T-helper 9 cell (primary cell): ENCODE data around the gene MSH5.

Experiments
- DNase-seq: peaks from one replicate; pipeline ENCODE4 v3.0.0-alpha.2; 2020

Gene MSH5

GRCh38 chr6:31713465-31713864, 26.3 kb upstream of the MSH5 start:
- DNase-seq: no peak

DNA sequence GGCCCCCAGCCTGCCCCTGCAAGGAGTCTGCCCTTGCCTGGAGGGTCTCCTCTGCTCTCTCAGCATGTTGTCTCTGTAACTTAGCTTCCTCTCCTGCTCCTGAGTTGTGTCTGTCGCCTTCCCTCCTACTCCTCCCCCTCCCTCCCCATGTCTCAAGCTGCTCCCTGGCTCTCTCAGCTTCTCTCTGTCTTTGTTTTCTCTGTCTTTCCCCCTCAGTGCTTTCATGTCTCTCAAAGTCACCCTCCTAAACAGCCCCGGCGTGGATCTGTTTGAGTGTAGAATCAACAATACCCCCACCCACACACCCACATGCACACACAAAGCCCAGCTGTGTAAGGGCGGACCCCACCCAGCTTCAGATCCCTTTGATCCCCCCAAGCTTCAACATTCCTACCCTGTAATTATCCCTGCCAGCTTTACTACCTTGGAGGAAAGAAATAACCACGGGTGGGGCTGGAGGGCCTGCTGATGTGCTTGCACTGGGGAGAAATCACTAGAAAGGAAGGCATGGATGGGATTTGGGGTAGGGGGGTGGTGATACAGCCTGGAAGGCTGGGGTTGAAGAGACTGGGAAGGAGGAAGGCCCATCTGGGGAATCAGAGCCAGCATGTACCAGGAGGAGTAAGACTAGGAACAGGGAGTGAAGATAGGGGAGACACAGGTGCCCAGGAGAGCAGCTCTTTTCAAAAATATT, 25.7 kb upstream of the MSH5 start:
- no peak for DNase-seq

DNA sequence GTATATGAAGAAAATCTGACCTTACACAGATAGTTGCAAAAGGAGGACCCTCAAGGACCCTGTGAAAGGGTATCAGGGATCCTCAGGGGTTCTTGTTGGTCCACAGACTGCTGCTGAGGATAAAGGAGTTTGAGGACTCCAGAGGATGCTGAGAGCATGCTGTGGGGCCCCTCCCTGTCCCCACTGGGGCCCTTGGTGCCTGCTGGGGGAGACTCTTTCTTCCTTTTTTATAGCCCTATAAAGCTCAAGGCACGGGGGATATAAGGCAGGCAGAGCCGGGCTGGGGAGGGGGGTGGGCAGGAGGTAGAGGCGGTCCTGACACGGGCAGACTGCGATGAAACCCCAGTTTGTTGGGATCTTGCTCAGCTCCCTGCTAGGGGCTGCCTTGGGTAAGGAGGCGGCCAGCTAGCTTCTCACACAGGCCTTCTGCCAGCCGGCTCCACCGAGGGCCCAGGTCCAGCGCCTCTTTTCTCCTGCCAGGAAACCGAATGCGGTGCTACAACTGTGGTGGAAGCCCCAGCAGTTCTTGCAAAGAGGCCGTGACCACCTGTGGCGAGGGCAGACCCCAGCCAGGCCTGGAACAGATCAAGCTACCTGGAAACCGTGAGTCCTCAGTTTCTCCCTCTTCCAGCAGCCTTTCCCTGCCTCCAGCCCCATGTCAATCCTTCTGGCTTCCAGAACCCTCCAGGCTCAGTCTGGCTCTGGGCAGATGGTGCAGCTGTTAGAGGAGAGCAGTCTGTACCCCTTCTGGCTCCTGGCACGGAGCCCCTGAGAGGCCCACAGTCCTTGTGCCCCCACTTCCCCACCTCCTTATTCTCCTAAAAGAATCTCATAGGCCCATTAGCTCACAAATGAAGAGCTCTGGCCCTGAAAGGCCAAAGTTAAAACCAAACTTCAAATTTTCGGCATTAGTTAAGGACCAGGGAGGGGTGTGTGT, 24.5 kb upstream of the MSH5 start, which contains the start of gene LY6G6D:
Gene LY6G6D (plus strand): TSS at position 327 of the 937 bp plus-strand sequence. CDS start 8 bp downstream, at position 335.
- no peak for DNase-seq

- no peak for DNase-seq
Observed at GRCh38 chr6:31717499-31718222, 22.1 kb upstream of the MSH5 start.

GRCh38 chr6:31718265-31718664, 21.5 kb upstream of the MSH5 start:
- no peak for DNase-seq

DNA sequence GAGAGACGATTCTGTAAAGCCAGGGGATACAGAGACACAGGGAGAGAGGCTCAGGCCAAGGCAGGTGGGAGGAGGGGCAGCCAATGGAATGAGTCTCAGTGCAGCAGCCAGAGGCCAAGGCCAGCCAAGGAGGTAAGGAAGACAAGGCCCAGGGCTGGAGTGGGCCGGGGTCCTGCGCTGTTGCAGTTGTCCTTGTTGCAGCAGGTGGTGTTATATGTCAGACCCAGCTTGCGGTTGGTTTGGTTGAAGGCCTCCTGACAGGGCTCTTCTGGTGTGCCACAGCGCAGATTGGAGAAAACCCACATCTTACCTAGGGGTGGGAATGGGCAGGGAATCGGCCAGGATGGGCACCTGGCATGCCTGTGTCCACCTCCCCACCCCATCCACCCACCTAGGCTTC, 20.8 kb upstream of the MSH5 start:
- no peak for DNase-seq

GRCh38 chr6:31720196-31720770, 19.5 kb upstream of the MSH5 start:
- DNase-seq: no peak

- DNase-seq: no peak
Observed at GRCh38 chr6:31721351-31722020, 18.3 kb upstream of the MSH5 start, which contains the start of gene LY6G6C. TSS of gene LY6G6C (minus strand) at chr6:31721746. CDS start at chr6:31721679, 67 bp downstream.

DNA sequence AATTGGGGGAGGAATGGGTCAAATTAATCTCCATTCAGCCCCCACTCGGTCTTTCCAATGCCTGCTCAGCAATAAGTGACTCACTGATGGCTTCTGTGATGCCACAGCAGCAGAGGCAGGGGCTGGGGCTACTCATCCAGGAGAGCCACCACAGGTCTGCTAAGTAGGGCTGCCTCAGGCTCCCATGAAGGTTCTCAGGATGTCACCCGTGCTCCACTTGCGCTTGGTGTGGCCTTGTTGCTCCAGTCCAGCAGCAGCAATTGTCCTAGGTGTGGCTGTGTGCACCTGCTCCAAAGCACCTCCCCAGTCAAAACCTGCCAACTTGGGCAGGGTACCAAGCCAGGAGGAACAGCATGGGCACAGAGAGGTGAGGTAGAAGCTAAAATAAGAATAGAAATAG, 17.6 kb upstream of the MSH5 start:
- DNase-seq: no peak

DNA sequence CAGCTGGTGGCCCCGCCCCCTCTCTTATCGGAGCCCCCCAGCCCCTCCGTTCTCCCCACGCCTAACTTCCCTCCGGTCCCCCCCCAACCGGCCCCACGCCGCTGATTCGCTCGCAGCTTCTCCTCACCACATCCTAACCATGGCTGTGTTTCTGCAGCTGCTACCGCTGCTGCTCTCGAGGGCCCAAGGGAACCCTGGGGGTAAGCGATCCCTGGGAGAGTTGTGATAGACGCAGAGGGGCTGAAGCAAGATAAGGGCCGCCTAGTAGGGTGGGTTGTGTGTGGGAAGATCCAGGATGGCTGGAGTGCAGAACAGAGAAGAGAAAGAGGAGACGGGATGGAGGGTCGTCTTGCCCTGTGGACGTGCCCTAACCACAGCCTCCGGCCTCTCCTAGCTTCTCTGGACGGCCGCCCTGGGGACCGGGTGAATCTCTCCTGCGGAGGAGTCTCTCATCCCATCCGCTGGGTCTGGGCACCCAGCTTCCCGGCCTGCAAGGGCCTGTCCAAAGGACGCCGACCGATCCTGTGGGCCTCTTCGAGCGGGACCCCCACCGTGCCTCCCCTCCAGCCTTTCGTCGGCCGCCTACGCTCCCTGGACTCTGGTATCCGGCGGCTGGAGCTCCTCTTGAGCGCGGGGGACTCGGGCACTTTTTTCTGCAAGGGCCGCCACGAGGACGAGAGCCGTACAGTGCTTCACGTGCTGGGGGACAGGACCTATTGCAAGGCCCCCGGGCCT, 16.4 kb upstream of the MSH5 start, which contains the start of gene MPIG6B:
Gene MPIG6B (plus strand): TSS at position 129 of the 735 bp plus-strand sequence. CDS start 11 bp downstream, at position 140.
- no peak for DNase-seq

GRCh38 chr6:31723980-31724691, 15.7 kb upstream of the MSH5 start:
- DNase-seq: no peak

GRCh38 chr6:31725502-31726350, 14.1 kb upstream of the MSH5 start:
- DNase-seq: no peak

GRCh38 chr6:31727034-31727716, 12.6 kb upstream of the MSH5 start:
- no peak for DNase-seq

GRCh38 chr6:31727717-31728671, 11.8 kb upstream of the MSH5 start:
- no peak for DNase-seq

DNA sequence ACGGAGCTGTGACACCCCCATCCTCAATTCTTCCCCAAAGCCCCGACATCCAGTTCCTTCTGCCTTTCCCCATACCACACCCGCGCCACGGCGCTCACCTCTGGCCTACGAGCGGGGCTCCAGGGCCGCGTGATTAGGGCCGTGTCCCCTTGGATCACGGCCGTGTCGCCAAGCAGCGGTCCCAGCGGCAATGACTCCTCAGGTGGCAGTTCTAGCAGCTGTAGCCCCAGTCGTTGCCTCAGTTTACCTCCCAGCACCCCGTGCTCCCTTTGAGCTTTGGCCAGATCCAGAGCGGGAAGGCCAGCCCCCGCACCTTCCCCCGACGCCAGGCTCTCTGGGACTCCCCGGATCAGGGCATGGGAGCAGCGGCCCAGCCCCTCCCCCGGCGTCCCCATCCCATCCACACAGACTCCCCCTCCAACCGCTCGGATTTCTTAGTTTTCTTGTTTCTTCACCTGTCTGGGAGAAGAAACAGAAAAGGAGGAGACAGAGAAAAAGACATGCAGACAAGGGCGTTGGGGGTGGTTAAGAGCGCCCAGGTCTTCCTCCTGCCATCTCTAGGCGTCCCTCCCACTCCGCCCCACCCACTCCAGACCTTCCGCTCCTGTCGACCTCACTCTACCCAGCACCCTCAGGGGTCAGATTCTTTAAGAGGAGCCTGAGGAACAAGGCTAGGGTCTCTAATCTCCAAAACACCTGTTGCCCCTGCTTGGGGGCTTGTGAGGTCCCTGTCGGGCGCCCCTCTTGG, 10.9 kb upstream of the MSH5 start, which contains the start of gene DDAH2:
Gene DDAH2 (minus strand): TSS at position 533 of the 748 bp plus-strand sequence. CDS start 138 bp downstream, at position 395.
- no peak for DNase-seq

DNA sequence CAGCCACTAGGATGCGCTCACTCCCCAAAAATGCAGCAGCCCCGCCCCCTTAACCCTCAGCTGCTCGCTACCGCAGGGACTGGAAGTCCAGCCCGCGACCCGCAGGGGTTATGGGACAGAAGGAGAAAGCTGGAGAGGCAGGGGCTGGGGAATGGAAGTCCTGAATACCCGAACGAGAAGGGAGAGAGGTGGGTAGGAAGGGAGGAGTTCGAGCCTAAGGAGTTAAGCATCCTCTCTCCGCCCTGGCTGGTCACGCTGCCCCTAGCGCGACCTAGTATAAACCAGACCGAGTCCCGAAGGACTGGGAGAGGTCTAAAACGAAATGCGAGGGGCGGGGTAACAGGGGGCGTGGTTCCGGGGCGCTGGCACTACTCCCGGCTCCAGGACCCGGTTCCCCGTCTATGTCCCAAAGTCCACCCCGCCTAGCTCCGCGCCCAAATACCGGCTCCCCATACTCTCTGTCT, 10.3 kb upstream of the MSH5 start:
- DNase-seq: peak; percentile 71
